IMR-90 (cell line): ENCODE results near the gene IL1R2. TPM values are rescaled to one million over a fixed set of nuclear protein-coding genes. Genes with fewer than 3 reads are reported as not detected.
A peak's percentile ranks its signal among the peaks of the same experiment; 100 is the strongest.

Experiments
- ATAC-seq: fragments of 200-7000 bp; cut with Tn5 transposase; 2 replicates; pipeline ENCODE4 v1.9.1; 2020; ENCODE audit warnings: low read depth, mild to moderate bottlenecking, moderate library complexity
- BruUV-seq: library from RNA; stranded (reverse); fragments of 400-500 nt; replicated peaks from 2 replicates; lab custom pipeline; 2021; lab: Mats Ljungman, UMichigan
- CTCF ChIA-PET: fragments of 300-600 bp; formaldehyde crosslinking; extraction: SDS; loops from one replicate; lab custom pipeline; 2021; ENCODE audit warnings: antibody characterized with exemption; lab: Yijun Ruan, JAX
- POLR2A ChIA-PET: fragments of 300-600 bp; sonication (Branson Sonifier 250); formaldehyde crosslinking; loops from one replicate; lab custom pipeline; 2022; ENCODE audit warnings: antibody characterized with exemption; ENCODE audit not compliant: unreplicated experiment; lab: Charles Lee
- DNase-seq: peaks from one replicate; pipeline ENCODE4 v3.0.0; 2013
- H2AFZ ChIP-seq: replicated peaks from 2 replicates; pipeline ENCODE3; 2013; ENCODE audit warnings: low read length, mild to moderate bottlenecking; ENCODE audit not compliant: poor library complexity
- H2AK5ac ChIP-seq: 2 replicates; pipeline ENCODE4 v1.6.1; 2013; ENCODE audit warnings: low read depth, low read length, inconsistent platforms
- H2AK9ac ChIP-seq: replicated peaks from 2 replicates; pipeline ENCODE3; 2013; ENCODE audit warnings: mild to moderate bottlenecking, low read depth, low read length, moderate library complexity; ENCODE audit not compliant: poor library complexity
- H2BK120ac ChIP-seq: 2 replicates; pipeline ENCODE4 v1.6.1; 2013; ENCODE audit warnings: low read depth, low read length, inconsistent platforms
- H2BK15ac ChIP-seq: 3 replicates; pipeline ENCODE4 v1.6.1; 2013; ENCODE audit warnings: low read depth, low read length, inconsistent platforms
- H2BK20ac ChIP-seq: 2 replicates; pipeline ENCODE4 v1.6.1; 2013; ENCODE audit warnings: low read depth, mild to moderate bottlenecking, inconsistent platforms, low read length, moderate library complexity
- H2BK5ac ChIP-seq: 2 replicates; pipeline ENCODE4 v1.6.1; 2013; ENCODE audit warnings: mild to moderate bottlenecking, low read depth, low read length, inconsistent platforms; ENCODE audit not compliant: poor library complexity, severe bottlenecking
- H3K14ac ChIP-seq: replicated peaks from 2 replicates; pipeline ENCODE4 v1.6.1; 2013; ENCODE audit warnings: low read depth, low read length, inconsistent platforms
- H3K18ac ChIP-seq: 2 replicates; pipeline ENCODE4 v1.6.1; 2013; ENCODE audit warnings: low read depth, low read length, control low read depth
- H3K23ac ChIP-seq: 2 replicates; pipeline ENCODE4 v1.6.1; 2013; ENCODE audit warnings: low read depth, low read length, inconsistent platforms
- H3K27ac ChIP-seq: 2 replicates; pipeline ENCODE4 v1.5.1; 2013; ENCODE audit warnings: mild to moderate bottlenecking, control low read depth, low read length; ENCODE audit not compliant: insufficient read depth
- H3K27me3 ChIP-seq: 2 replicates; pipeline ENCODE4 v1.6.1; 2013; ENCODE audit warnings: low read length; ENCODE audit not compliant: control insufficient read depth, insufficient read depth
- H3K36me3 ChIP-seq: 2 replicates; pipeline ENCODE4 v1.6.1; 2013; ENCODE audit warnings: low read length, mixed read lengths; ENCODE audit not compliant: control insufficient read depth, insufficient read depth
- H3K4ac ChIP-seq: 2 replicates; pipeline ENCODE4 v1.6.1; 2013; ENCODE audit warnings: low read depth, low read length, inconsistent platforms
- H3K4me1 ChIP-seq: 2 replicates; pipeline ENCODE4 v1.6.1; 2013; ENCODE audit warnings: low read length, mixed read lengths; ENCODE audit not compliant: control insufficient read depth, insufficient read depth
- H3K4me2 ChIP-seq: 2 replicates; pipeline ENCODE4 v1.6.1; 2013; ENCODE audit warnings: low read depth, mild to moderate bottlenecking, control low read depth, low read length, moderate library complexity
- H3K4me3 ChIP-seq: 2 replicates; pipeline ENCODE4 v1.5.1; 2013; ENCODE audit warnings: low read depth, mild to moderate bottlenecking, control low read depth, low read length, moderate library complexity; ENCODE audit not compliant: insufficient read depth
- H3K56ac ChIP-seq: 2 replicates; pipeline ENCODE4 v1.6.1; 2013; ENCODE audit warnings: low read length, inconsistent platforms; ENCODE audit not compliant: insufficient read depth; ENCODE audit errors: extremely low read depth
- H3K79me1 ChIP-seq, 2 experiments: 2 replicates each; pipeline ENCODE4 v1.6.1; 2013; ENCODE audit warnings: low read length in 2 of 2, inconsistent platforms in 1 of 2, low read depth in 1 of 2
- H3K9ac ChIP-seq: 2 replicates; pipeline ENCODE4 v1.6.1; 2013; ENCODE audit warnings: low read depth, low read length, control low read depth
- H3K9me1 ChIP-seq: 2 replicates; pipeline ENCODE4 v1.6.1; 2013; ENCODE audit warnings: low read length, inconsistent platforms; ENCODE audit not compliant: insufficient read depth
- H3K9me3 ChIP-seq: 2 replicates; pipeline ENCODE4 v1.6.1; 2013; ENCODE audit warnings: low read length; ENCODE audit not compliant: control insufficient read depth, insufficient read depth
- H4K20me1 ChIP-seq: 2 replicates; pipeline ENCODE4 v1.6.1; 2013; ENCODE audit warnings: low read length, inconsistent platforms; ENCODE audit not compliant: insufficient read depth
- H4K5ac ChIP-seq: 2 replicates; pipeline ENCODE4 v1.6.1; 2013; ENCODE audit warnings: mild to moderate bottlenecking, low read depth, low read length, control low read depth
- H4K8ac ChIP-seq, 2 experiments: 2 replicates each; pipeline ENCODE4 v1.6.1; 2013; ENCODE audit warnings: low read depth in 2 of 2, low read length in 2 of 2, control low read depth in 1 of 2, inconsistent platforms in 1 of 2
- H4K91ac ChIP-seq: 2 replicates; pipeline ENCODE4 v1.6.1; 2013; ENCODE audit warnings: low read depth, low read length, inconsistent platforms; ENCODE audit not compliant: insufficient read depth
- BHLHE40 ChIP-seq: fragments of 150-350 bp; IDR thresholded peaks from 2 replicates; pipeline ENCODE4 v1.6.1; 2016; ENCODE audit warnings: mild to moderate bottlenecking, low read depth, low read length
- CEBPB ChIP-seq: IDR thresholded peaks from 2 replicates; pipeline ENCODE4 v1.6.1; 2012; ENCODE audit warnings: low read depth, low read length, improper control_type of control experiment
- CHD1 ChIP-seq: IDR thresholded peaks from 2 replicates; pipeline ENCODE4 v1.6.1; 2012; ENCODE audit warnings: low read depth, low read length, improper control_type of control experiment
- MAFK ChIP-seq: IDR thresholded peaks from 2 replicates; pipeline ENCODE4 v1.6.1; 2012; ENCODE audit warnings: low read depth, low read length, improper control_type of control experiment
- MAZ ChIP-seq: IDR thresholded peaks from 2 replicates; pipeline ENCODE4 v1.6.1; 2012; ENCODE audit warnings: low read depth, mild to moderate bottlenecking, low read length, improper control_type of control experiment, moderate library complexity, borderline replicate concordance
- MXI1 ChIP-seq: IDR thresholded peaks from 2 replicates; pipeline ENCODE4 v1.6.1; 2012; ENCODE audit warnings: low read depth, mild to moderate bottlenecking, low read length, moderate library complexity, borderline replicate concordance
- NFE2L2 ChIP-seq: fragments of 150-350 bp; IDR thresholded peaks from 2 replicates; pipeline ENCODE4 v1.6.1; 2016; ENCODE audit warnings: low read depth, mild to moderate bottlenecking, low read length
- POLR2A ChIP-seq: IDR thresholded peaks from 2 replicates; pipeline ENCODE4 v1.6.1; 2012; ENCODE audit warnings: mild to moderate bottlenecking, low read depth, low read length
- RAD21 ChIP-seq: IDR thresholded peaks from 2 replicates; pipeline ENCODE4 v1.6.1; 2012; ENCODE audit warnings: low read length, improper control_type of control experiment
- RCOR1 ChIP-seq: IDR thresholded peaks from 2 replicates; pipeline ENCODE4 v1.6.1; 2012; ENCODE audit warnings: mild to moderate bottlenecking, low read length, improper control_type of control experiment; ENCODE audit not compliant: insufficient replicate concordance
- RFX5 ChIP-seq: IDR thresholded peaks from 2 replicates; pipeline ENCODE4 v1.8.0; 2012; ENCODE audit warnings: low read depth, mild to moderate bottlenecking, low read length, moderate library complexity
- SMC3 ChIP-seq: fragments of 150-350 bp; IDR thresholded peaks from 2 replicates; pipeline ENCODE4 v1.6.1; 2016; ENCODE audit warnings: low read depth, mild to moderate bottlenecking, antibody characterized with exemption, low read length, moderate library complexity
- WGBS, 2 experiments: methylation state at CpG; one replicate each; pipeline versions ENCODE4 v1.1.5 to v1.1.7; 2013; ENCODE audit warnings: missing lambda C conversion rate in 2 of 2; ENCODE audit not compliant: insufficient read length in 1 of 2; ENCODE audit errors: extremely low coverage in 2 of 2; 5-methylcytosine and 5-hydroxymethylcytosine counted together
- dilution Hi-C: fragments of 300-500 bp; cut with HindIII; formaldehyde crosslinking; loops from one replicate; pipeline ENCODE4 v1.14.3; 2018; ENCODE audit warnings: low sequenced_read_pairs; ENCODE audit not compliant: unreplicated experiment
- in situ Hi-C: fragments of 300-500 bp; cut with MboI; formaldehyde crosslinking; loops from 3 replicates; pipeline ENCODE4 v1.14.3; 2019; ENCODE audit warnings: low sequenced_read_pairs, inconsistent platforms, mixed read lengths
- intact Hi-C: fragments of 100-400 bp; cut with micrococcal nuclease; formaldehyde crosslinking; loops from 2 replicates; pipeline ENCODE4 v1.10.0; 2022
- polyA plus RNA-seq, 3 experiments: library from polyadenylated mRNA; depleted of rRNA; stranded (reverse); fragments of >200 nt; gene quantifications; 2 replicates each; pipeline ENCODE4 v1.2.3, GENCODE V29; 2012; ENCODE audit warnings: low replicate concordance in 1 of 3
- total RNA-seq: library from RNA; depleted of rRNA; stranded (reverse); fragments of >200 nt; gene quantifications from 2 replicates; pipeline ENCODE4 v1.2.3, GENCODE V29; 2012
- TF ChIP-seq, protein P1 (sequence below): fragments of 150-350 bp; IDR thresholded peaks from 2 replicates; pipeline ENCODE4 v1.6.1; 2016; ENCODE audit warnings: low read depth, mild to moderate bottlenecking, low read length, moderate library complexity, borderline replicate concordance
- TF ChIP-seq, protein P2 (sequence below): fragments of 150-350 bp; IDR thresholded peaks from 2 replicates; pipeline ENCODE4 v1.6.1; 2017; ENCODE audit warnings: mild to moderate bottlenecking, antibody characterized with exemption, low read length, low read depth

Gene IL1R2
- total and polyA plus RNA-seq, 2 of the 4 experiments (the other 2 are of a cell fraction): not detected

DNA sequence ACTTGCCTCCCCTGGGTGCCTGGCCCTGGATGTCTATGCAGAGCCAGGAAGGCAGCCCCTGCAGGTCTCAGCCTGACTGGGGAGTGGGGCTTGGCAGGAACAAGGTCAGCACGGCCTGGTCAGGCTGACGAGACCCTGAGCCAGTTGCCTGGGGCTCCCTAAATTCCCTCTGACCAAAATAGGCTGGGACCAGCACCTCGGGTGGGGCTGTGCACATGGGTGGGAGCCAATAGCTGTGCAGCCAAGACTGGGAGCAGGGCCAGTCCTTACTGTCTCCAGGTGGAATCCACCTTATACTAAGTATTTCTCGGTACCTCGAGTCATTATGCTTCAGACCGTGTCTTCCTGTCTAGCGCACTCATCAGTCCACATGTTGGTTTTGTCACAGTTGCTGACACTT is 11.4 kb upstream of the IL1R2 start:
- H4K5ac ChIP-seq: no peak overlapping the region
- no peak overlapping the region for H3K18ac ChIP-seq
- ATAC-seq (no peak), DNase-seq (no peak)
- no peak overlapping the region for H2BK20ac ChIP-seq
- no TSS peak for BruUV-seq
- H4K20me1 ChIP-seq: no peaks in the 10 kb centered on the region
- TF ChIP-seq CEBPB (no peak), SMC3 (no peak), MXI1 (no peak), NFE2L2 (no peak), RFX5 (no peak), MAFK (no peak), POLR2A (no peak), CHD1 (no peak), RCOR1 (no peak), MAZ (no peak), RAD21 (no peak), BHLHE40 (no peak)
- TF ChIP-seq, protein P1, sequence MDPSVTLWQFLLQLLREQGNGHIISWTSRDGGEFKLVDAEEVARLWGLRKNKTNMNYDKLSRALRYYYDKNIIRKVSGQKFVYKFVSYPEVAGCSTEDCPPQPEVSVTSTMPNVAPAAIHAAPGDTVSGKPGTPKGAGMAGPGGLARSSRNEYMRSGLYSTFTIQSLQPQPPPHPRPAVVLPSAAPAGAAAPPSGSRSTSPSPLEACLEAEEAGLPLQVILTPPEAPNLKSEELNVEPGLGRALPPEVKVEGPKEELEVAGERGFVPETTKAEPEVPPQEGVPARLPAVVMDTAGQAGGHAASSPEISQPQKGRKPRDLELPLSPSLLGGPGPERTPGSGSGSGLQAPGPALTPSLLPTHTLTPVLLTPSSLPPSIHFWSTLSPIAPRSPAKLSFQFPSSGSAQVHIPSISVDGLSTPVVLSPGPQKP: no peak
- TF ChIP-seq, protein P2, sequence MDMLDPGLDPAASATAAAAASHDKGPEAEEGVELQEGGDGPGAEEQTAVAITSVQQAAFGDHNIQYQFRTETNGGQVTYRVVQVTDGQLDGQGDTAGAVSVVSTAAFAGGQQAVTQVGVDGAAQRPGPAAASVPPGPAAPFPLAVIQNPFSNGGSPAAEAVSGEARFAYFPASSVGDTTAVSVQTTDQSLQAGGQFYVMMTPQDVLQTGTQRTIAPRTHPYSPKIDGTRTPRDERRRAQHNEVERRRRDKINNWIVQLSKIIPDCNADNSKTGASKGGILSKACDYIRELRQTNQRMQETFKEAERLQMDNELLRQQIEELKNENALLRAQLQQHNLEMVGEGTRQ: no peak
- H2BK15ac ChIP-seq: no peak overlapping the region
- H3K56ac ChIP-seq: no peak overlapping the region
- H4K91ac ChIP-seq: no peak overlapping the region
- no peak overlapping the region for H3K4me3 ChIP-seq
- WGBS, 2 experiments: 84% methylated on average over 5 of the region's 7 CpGs; no CpG with 5 or more reads in 1 of the 2 experiments
- no peak overlapping the region for H2AK5ac ChIP-seq
- no peak overlapping the region for H3K23ac ChIP-seq
- H3K79me1 ChIP-seq: no peaks in the 10 kb centered on the region
- ChIA-PET CTCF (interaction anchor here (1.4 kb wide), 1 partner anchor 26 kb away, joined by 4 read pairs; no protein-coding TSS in a partner anchor), POLR2A (no interaction called here)
- no peak overlapping the region for H3K4ac ChIP-seq
- H4K8ac ChIP-seq: no peak overlapping the region
- peaks cover 4% of the 10 kb centered on the region; the same call in 1 of the 2 replicates for H3K4me1 ChIP-seq
- H2BK5ac ChIP-seq: no peak overlapping the region
- H3K9me1 ChIP-seq: 0 out of 2 replicates have a peak, but pooled peaks cover 3% of the 10 kb centered on the region
- H3K14ac ChIP-seq: no peak overlapping the region
- intact Hi-C loops (no loop called here), dilution Hi-C loops (no loop called here), in situ Hi-C loops (no loop called here)
- no peak overlapping the region for H3K27ac ChIP-seq
- peak overlapping the region; percentile 35 for H2AFZ ChIP-seq
- H2BK120ac ChIP-seq: no peak overlapping the region
- H3K27me3 ChIP-seq: peaks cover 9% of the 10 kb centered on the region
- H3K4me2 ChIP-seq: no peak overlapping the region
- no peak overlapping the region for H2AK9ac ChIP-seq
- H3K36me3 ChIP-seq: no peaks in the 10 kb centered on the region
- H3K9ac ChIP-seq: no peak overlapping the region
- no peaks in the 10 kb centered on the region for H3K9me3 ChIP-seq
